ENCODE results near the gene RIMBP2. TPM values are rescaled to one million over a fixed set of nuclear protein-coding genes. Genes with fewer than 3 reads are reported as not detected.

The RIMBP2 gene
- total RNA-seq, 1 experiment from 2014 or later: not detected

DNA sequence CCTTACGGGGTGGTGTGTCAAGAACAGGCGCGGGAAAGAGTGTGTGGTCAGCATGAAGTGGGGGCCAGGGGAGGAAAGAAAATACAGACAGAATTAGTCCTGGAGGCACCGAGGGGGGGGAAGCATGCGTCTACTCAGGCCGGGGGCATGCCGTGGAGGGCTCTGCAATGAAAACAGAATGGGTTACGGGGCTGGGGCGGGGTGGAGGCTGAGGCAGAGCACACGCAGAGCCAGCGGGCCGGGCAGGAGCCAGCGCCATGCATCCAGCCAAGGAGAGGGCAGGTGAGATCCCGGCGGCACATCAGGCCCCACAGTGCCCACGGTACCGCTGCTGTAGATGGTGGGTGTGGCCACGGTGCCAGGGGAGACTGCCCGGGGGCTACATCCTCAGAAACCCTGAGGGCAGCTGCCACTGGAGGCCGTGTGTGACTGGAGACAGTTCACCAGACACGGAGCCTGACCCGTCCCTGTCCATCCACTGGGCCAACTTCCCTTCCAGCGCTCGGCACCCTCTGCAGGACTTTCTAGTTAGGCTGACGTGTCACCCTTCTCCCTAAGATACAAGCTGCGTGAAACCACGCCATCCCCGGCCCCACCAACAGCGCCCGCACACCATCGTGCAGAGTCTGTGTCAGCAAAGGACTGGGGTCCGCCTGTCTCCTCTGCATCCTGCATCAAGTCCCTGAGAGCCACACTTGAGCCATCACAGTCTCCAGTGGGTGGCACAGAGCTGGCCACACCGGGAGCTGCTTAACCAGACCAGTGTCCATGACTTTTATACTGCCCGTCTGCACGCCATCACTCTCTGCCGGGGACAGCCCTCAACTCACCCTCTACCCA, 291.0 kb downstream of the RIMBP2 start:
- DNase-seq (ENCODE audit: low read depth): no peak

DNA sequence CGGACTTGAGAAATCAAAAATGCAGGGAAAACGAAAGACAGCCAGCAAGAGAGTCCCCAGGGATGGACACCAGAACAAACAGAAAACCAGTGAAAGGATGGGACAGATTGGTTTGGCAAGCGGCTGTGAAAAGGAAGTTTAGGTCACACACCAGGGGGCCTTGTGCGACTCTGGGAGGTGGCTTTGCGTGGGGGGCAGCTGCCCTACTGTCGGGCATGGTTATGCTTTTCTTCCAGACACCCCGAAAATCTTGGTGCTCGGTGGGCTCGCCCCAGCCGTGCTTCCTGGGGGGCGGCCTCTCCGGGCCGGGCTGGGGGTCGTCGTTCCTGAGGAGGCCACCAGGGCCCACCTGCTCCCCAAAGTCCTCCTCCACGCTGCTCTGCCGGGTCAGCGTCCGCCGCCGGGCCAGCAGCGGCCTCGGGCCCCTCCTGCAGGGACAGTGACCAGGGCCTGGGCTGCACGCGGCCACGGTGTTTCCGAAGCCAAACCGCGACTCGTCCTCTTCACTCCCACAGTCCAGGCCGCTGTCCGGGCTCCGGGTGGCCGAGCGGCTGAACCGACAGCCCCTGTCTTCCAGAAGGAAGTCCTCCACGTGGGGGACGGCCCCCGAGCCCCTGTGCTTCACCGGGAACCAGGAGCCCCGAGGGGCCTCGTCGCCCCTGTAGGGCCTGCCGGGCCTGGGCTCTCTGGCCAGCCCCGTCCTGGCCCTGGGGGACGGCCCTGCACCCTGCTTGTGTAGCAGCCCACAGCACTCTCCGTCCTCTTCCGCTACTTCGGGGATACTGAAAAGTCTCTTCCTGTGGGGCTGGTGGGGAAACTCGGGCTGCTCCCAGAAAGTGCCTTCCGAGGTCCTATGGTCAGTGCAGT, 291.9 kb downstream of the RIMBP2 start:
- DNase-seq (ENCODE audit: low read depth): no peak

DNA sequence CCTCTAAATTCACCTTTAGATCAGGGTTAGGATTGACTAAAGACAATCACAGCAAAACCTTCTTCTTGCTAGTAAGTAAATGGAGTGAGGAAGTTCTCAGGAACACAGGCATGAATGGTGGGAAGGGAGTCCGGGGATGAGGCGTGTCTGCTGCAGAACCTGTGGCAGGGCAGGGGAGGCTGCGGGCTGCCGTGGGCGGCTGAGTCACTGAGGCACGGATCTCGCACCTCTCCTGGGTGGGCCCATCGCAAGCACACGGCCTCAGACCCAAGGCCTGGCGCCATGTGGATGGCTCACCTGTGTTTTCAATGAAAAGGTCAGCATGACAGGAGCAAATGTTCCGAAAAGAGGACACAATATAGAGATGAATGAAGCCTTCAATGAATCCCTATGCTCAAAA, 293.0 kb downstream of the RIMBP2 start:
- no peak for DNase-seq (ENCODE audit: low read depth)

DNA sequence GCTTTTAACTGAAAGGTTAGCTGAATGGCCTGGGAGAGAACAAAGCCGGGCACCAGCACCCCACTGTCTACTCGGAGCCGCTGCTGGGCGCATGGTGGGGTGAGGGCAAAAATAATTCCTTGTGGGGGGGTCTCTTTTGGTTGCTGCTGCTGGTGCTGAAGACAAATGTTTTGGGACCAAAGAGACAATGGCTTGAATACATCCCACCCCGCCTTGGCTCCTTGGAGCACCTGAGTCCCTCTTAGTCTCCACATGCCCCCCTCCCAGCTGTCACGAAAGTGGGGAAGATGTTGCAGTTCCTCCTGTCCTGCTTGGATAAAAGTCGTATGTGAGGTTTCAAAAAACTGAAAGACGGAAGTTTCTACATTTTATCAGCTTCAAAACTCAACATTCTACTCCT, 293.4 kb downstream of the RIMBP2 start:
- DNase-seq (ENCODE audit: low read depth): no peak

DNA sequence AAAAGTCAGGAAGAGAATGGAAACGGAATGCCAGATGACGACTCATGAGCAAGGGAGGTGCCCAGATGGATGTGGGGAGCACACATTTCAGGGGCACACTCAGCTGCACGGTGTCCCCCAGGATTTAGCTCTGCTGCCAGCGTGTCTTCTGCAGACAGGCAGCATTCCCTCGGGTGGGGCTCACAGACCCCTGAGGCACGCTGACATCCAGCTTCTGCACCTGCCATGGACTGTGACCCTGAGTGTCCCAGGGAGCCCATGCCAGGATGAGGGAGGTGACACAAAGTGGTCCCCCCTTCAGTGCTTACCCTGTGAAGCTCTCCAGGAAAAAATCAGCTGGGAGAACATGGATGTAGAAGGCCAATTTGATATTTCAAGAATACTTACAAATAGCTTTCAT, 294.2 kb downstream of the RIMBP2 start:
- no peak for DNase-seq (ENCODE audit: low read depth)

DNA sequence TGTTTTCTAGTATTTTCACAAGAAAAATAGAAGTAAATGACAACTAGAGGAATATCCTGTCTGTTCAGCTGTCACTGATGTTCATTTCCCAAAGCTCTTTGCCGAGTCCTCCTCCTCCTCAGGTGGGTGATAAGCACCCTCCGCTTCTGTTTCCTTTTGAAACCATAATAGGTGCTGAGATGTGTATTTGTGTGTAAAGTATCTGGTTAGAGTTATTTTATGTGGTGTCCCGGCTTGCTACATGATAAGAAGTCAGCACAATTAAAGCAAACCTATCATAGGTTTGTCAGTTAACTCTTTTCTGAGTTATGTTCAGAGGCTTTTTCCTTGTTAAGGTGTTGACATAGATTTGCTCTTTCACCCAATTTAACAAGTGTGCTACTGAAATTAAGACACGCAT, 296.0 kb downstream of the RIMBP2 start:
- DNase-seq (ENCODE audit: low read depth): no peak

DNA sequence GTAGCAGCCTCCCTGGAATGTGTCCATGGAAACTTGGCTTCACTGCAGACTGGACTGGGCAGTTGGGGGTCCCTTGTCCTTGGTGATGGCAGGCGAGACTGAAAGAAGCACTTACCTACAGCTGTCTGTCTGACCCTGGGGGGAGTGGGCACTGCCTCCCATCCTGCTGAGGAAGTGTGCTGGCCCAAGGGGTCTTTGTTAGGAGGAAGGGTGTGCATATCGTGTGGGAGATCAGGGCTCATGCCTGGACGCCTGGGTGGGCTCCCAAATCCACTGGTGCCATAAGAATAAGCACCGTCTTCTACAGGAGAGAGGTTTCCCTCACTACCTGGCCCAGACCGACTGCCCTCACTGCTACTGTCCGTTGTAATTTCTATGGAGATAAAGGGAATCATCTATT, 297.0 kb downstream of the RIMBP2 start:
- DNase-seq (ENCODE audit: low read depth): no peak

DNA sequence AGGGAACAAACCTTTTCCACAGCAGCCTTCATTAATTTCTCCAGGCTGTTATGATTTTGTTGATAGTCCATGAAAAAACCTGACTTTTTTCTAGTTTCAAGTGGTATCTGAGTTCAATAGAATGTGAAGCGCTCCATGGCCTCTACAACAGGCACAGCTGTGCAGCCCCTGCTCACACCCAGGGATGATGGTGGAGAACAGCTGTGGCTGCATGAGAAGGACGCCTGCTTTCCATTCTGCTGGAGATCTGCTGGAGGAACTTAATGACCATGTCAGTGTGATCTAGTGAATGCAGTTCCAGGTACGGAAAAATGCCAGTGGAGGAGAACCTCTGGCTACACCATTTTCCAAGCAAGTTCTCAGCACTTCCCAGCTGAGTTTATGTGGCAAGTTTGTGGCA, 297.8 kb downstream of the RIMBP2 start:
- no peak for DNase-seq (ENCODE audit: low read depth)

DNA sequence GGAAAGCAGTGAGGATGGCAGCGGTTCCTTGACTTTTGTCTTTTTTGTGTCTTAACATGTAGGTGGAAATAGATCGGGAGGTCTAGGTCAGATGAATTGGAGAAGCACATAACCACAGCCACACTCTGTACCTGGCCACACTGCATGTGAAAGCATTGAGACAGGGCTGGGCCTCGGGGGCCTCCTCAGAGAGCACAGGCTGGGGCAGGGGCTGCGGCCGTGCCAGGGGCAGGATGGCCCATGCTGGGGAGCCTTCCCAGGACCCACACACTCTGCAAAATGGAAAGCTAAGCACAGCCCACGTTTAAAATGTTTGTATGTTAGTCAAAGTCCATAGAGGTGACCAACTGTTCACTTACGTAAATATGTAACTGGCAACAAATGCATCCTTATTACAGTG, 301.7 kb downstream of the RIMBP2 start:
- no peak for DNase-seq (ENCODE audit: low read depth)

DNA sequence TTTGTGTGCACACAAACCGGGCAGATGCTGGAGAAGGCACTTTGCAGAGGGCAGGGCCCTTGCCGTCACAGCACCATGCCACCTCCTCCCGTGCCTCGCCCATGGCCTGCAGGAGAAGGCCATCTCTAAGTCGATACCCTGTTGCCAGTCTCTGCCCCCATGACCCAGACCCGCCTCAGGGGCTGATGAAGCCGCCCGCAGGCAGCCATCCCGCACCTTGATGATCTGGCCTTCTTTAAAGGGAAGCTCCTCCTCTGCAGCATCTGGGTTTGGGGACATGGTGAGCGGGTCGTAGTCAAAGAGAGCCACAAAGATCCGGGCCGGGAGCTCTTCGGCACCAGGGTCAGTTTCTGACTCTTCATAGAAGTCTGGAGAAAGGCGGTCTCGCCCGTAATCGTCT, 302.2 kb downstream of the RIMBP2 start:
- DNase-seq (ENCODE audit: low read depth): no peak

DNA sequence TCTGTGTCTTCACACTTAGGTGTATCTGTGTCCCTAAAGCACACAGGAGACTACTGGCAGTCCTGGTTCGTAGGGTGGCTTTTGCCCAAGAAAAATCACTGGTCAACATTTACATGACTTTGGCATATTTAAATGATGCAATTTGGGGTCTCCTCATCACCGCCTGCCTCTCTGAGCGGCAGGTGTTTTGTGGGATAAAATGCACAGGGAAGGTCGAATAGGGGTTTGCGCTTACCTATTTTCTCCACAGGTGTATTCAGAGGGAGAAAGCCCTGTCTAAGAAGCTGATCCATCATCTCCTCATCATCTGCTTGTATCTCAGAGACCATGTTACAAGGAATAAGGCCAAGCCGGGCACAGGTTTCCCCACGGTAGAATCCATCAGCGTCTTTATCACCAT, 303.7 kb downstream of the RIMBP2 start:
- no peak for DNase-seq (ENCODE audit: low read depth)

DNA sequence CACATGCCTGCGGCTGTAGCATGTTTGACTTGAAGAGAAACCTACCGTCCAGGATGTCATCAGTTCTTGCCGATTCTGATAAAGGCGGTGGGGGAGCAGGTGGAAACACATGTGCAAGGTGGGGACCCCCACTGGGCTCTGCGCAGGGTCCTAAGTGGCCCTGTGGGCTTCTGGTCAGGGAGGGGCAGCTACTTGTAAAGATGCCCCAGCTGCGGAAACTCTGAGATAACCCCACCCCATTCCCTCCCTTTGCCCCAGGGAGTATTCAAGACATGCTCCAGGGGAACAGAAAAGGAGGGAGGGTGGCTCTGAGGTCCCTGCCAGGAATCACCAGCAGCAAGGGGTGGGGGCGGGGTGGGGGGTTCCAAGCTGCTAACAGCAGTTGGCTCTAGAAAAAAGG, 310.8 kb downstream of the RIMBP2 start:
- DNase-seq (ENCODE audit: low read depth): no peak

DNA sequence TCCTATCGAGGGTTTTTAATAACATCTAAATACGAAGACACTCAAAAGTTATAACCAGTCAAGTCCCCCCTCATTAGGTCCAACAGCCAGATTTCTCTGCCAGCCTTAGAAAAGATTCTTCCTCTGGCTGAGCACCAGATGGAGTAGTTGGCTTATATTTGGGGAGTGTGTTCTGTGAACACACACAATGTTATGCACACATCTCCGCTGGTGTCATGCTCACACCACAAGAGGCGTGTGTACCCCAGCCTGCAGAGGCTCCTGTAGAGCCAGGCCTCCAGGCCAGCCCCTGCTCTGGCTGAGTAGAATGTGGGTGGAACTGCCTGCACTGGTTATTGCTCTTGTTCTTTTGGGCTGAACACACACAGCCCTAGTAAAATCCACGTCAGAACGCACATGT, 314.4 kb downstream of the RIMBP2 start:
- no peak for DNase-seq (ENCODE audit: low read depth)

DNA sequence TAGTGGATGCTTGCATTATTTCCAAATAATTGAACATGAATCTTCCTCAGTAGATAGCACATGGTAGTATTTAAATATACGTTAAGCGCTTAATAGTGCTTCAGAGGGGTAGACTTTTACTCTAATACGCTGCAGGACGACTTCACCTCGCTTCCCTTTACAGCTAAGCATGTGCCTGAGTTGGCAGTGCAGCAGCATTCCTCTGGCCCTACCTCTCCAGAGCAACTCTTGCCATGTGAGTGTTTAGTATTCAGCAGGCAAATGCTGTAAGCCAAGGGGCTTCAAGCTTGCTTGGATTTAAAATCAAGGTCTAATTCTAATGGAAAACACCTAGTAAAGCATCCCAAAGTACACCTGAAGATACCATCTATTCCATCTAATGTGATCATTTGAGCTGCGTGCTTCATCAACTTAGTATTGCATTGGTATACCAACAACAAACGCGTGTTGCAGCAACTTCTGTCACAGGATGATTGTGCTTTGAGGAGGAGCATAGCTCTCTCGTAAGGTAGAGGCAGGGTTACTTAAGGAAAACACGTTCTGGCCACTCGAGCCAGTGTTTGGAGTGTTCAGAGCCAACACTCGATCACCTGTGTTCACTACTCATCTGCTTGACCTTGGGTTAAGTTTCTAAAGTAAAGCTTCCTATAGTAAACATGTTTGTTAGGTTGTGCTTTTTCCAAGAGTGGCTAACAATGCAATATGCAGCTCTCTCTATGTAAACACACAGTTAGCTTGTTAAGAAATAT, 317.8 kb downstream of the RIMBP2 start:
- DNase-seq (ENCODE audit: low read depth): no peak

DNA sequence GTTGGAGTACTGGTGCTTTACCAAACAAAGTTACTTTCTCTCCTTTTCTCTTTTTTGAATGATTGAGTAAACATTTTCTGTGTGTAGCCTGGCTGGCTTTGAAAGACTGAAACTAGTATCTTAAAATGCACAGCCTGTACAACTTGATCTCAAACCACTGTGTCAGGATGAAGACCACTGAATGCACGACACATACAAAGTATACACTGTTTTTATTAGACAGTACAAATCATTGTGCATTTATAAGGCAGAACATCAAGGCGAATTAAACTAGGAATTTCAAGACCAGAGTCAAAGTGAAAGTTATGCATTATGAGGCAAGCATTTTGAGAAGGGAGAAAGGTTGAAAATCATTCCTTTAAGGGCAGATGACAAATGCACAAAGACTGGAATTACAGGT, 319.4 kb downstream of the RIMBP2 start:
- no peak for DNase-seq (ENCODE audit: low read depth)

DNA sequence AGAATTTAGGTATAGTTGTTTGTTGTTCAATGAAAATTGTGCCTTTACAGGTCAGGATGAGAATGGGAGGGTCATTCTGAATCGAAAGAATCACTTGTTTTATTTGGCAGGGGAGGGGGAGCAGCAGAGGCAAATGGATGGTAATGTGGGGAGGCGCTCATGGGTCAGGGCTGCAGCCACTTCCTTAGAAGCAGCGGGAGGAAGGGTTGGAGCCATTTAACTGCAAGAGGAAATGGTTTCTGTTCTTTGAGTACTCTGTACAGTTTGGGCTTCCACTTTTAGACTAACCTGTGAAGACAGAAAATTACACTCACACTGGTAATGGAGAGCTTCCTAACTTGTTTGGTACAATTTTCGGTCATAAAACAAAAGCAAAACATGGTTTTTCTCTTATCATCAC, 321.2 kb downstream of the RIMBP2 start:
- DNase-seq (ENCODE audit: low read depth): no peak

DNA sequence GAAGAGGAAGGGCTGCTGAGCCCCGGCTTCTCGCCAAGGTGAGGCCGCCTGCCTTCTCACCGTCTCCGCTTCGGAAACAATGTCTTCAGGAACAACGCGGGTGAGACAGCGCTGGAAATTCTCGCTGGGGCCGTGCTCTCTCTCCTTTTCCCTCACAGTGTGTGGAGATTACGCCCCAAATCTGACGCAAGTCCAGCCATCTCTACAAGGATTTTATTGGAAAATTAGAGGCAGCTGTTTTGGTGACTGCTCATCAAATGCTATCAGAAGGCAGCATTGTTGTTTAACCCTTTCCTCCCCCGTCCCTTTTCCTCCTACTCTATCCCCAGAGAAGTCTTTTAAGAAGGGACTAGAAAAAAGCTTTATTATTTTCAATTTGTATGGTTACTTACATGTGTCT, 324.9 kb downstream of the RIMBP2 start:
- DNase-seq (ENCODE audit: low read depth): no peak

DNA sequence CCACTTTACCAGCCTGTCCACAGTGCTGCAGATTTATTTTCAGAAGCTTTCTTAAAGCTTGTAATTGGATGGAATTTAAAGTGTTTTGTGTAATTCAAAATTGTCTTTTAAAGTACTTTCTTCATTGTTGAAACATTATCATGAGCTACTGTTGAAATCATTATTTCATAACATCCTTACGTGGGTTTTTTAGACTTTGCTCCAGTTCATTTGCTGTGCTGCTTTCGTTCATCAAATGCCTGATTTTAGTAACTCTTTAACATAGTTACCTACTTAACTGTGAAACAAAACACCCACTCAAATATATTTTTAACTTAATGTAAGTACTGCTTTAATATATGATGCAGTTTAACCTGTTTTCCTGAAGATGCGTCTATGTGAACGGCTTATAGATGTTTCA, 330.9 kb downstream of the RIMBP2 start:
- DNase-seq (ENCODE audit: low read depth): no peak

DNA sequence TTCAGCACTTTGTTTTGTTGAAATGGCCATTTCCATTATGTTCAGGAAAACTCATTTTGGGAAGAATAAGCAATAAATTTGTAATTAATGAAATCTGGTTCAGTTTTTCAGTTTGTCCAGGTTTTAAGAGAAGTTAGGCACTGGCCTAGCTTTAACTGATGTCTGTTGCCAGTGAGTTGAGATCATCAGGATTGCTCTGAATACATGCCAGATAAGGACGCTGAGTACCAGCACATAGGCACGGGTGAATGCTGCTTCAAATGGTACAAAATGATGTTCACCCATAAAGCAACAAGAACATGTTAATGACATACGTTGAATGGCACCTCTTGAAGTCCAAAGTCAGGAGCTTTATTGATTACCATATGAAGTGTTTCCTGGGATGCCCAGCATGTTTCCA, 331.9 kb downstream of the RIMBP2 start:
- no peak for DNase-seq (ENCODE audit: low read depth)

DNA sequence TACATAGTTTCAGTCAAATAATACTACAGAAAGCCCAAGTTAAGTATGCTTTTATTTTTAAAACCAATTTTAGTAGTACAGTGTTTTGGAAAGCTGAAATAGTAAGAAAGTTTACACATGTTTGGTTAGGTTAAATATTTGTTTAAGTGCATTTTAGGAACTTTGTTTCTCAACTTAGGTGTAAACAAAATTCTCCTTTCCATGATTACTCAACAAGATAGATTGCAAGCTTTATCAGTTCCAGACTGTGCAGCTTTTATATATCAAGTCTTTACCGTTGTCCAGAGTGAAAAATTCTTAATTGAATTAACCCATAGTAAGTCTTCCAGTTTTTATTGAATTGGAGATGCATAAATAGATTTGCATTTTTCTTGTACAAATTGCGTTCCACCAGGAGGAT, 333.3 kb downstream of the RIMBP2 start:
- no peak for DNase-seq (ENCODE audit: low read depth)

DNA sequence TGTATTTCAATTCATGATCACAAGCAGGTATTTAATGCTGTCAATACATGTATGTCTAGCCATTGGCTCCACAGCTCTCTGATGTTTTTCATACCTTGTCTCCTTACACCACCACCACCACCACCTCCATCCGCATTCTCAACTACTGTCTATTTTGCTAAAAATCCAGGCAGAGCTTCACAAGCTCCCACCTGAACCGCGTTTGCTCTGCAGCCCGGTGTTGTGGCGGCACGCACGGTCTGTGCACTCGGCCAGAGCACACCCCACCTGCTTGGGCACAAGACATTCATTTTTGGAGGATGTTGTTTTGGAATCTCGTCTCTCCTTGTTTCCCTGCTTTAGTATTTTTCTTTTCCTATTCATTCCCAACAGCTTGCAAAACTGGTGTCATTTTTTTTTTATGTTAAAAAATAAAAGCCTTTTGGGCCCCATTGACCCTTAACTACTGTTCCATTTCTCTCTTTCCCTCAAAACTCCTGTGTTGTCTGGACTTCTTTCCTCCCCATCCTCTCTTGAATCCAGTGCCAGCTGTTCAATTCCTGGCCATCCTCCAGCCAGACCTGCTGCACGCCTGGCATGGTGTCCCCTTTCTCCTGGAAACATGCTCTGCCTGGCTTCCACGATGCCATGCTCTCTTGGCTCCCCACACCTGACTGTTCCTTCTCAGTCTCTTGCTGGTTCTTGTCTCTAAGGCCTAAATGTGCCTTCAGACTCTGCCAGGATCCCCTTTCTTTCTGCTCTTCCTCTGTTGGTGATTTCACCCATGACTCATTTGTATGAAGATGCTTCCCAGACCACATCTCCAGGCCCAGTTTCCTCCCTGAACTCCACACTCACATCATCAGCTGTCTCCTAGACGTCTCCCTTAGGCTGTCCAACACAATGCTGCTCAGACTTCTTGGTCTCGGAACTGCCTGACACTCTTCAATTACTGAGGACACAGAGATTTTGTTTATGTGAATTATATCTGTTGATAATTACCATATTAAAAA, 340.5 kb downstream of the RIMBP2 start:
- DNase-seq (ENCODE audit: low read depth): no peak

Data from LHCN-M2 (cell line).